Measurements from ENCODE around the gene PAK6.

PAK6 gene

DNA sequence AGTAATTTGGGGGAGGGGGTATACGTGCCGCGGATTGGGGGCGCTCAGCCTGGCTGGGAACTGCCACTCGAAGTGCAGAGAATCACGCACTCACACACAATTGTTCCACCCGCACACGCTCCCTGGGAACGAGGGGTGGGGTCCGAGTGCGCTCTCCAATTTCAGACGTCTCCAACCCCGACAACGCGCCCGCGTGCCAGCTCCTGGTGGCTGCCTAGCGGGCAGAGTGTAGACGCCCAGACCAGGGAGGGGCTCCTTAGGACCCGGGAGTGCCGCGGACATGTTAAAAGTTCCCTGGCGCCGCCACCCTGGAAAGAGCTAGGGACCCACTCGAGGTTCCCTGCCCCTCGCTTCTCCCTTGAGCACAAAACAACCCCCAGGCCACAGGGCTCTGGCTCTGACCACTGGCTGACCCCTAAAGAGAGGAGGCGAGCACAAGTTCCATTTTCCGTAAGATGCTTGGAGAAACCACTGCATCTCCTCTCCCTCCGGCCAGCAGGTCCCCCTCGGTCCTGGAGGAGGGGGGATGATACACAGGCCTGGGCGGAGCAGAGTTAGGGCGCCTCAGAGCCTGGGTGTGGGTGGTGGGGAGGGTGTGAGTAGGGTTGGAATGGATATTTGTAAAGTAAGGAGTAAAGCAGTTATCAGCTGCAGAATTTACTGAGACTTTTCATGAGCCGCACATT is 44.9 kb downstream of the PAK6 start:
- TF ChIP-seq, protein P1, sequence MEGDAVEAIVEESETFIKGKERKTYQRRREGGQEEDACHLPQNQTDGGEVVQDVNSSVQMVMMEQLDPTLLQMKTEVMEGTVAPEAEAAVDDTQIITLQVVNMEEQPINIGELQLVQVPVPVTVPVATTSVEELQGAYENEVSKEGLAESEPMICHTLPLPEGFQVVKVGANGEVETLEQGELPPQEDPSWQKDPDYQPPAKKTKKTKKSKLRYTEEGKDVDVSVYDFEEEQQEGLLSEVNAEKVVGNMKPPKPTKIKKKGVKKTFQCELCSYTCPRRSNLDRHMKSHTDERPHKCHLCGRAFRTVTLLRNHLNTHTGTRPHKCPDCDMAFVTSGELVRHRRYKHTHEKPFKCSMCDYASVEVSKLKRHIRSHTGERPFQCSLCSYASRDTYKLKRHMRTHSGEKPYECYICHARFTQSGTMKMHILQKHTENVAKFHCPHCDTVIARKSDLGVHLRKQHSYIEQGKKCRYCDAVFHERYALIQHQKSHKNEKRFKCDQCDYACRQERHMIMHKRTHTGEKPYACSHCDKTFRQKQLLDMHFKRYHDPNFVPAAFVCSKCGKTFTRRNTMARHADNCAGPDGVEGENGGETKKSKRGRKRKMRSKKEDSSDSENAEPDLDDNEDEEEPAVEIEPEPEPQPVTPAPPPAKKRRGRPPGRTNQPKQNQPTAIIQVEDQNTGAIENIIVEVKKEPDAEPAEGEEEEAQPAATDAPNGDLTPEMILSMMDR (IDR thresholded peaks at IDR 0.05; ENCODE audit: control insufficient read depth, insufficient read depth, low read depth, low read length, missing control alignments): no peak
- DNase-seq (ENCODE audit: low read depth): no peak
- no peak overlapping the region for H3K4me3 ChIP-seq (ENCODE audit: control insufficient read depth, low read depth, low read length)

DNA sequence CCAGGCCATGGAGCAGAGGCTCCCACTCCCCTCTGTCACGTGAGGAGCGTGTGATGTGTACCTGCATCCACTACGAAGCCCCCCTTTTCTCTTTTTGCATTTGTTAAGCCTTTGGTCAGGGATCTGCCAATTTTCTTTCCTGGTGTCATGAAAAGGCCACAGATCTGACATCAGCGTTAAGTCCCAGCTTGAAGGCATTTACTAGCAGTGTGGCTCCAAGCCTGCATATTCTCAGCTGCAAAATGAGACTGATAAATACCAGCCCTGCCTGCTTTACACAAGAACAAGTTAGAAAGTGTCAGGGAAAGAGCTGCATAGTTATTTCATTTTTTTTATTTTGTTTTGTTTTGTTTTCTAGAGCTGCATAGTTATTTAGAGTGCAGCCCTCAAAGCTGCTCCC is 46.3 kb downstream of the PAK6 start:
- TF ChIP-seq, protein P1 (IDR thresholded peaks at IDR 0.05; ENCODE audit: control insufficient read depth, insufficient read depth, low read depth, low read length, missing control alignments): no peak
- no peak for DNase-seq (ENCODE audit: low read depth)
- no peak overlapping the region for H3K4me3 ChIP-seq (ENCODE audit: control insufficient read depth, low read depth, low read length)

DNA sequence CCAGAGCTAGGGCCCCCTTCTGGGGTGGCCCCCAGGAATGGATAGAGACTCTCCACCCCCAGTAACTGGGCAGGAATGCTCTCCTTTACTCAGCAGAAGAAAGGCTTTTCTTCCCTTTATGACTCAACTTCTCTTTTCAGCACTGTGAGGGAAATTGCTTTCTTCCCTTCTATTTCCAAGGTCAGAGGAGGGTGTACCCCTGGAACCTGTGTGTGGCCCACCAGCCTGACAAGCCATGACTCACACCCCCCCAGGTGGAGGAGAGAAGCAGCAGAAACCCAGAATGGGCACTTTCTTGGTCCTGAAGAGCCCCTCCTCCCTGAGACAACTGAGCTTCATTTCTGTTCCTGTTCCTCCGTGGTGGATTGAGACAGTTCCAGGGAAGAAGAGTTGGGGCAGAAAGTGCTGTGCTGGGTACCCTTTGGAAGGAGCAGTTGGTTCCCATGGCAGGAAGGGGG is 46.7 kb downstream of the PAK6 start:
- no peak overlapping the region for H3K4me3 ChIP-seq (ENCODE audit: control insufficient read depth, low read depth, low read length)
- TF ChIP-seq, protein P1 (IDR thresholded peaks at IDR 0.05; ENCODE audit: control insufficient read depth, insufficient read depth, low read depth, low read length, missing control alignments): no peak
- no peak for DNase-seq (ENCODE audit: low read depth)

DNA sequence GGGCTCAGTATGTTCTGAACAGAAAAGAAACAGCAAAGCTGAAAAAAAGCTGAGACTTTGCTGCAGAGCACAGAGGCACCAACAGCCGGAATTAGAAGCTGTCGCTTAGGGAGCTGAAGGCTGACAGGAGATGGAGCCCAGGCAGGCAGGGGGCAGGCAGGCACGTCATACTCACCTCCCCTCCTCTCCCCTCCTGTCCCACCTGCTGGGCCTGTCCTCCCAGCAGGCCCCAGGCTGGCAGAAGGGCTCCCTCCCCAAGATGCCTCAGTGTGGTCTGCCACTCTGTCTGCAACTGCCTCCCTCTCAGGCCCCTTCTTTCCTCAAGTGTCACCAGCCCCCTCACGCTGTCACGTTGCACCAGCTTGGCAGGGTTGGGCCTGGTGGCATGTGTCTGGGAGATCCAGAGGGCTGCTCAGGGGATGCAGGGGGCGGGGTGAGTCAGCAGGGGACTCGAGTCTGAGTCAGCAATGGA is 47.2 kb downstream of the PAK6 start:
- DNase-seq (ENCODE audit: low read depth): no peak
- TF ChIP-seq, protein P1 (IDR thresholded peaks at IDR 0.05; ENCODE audit: control insufficient read depth, insufficient read depth, low read depth, low read length, missing control alignments): no peak
- no peak overlapping the region for H3K4me3 ChIP-seq (ENCODE audit: control insufficient read depth, low read depth, low read length)

DNA sequence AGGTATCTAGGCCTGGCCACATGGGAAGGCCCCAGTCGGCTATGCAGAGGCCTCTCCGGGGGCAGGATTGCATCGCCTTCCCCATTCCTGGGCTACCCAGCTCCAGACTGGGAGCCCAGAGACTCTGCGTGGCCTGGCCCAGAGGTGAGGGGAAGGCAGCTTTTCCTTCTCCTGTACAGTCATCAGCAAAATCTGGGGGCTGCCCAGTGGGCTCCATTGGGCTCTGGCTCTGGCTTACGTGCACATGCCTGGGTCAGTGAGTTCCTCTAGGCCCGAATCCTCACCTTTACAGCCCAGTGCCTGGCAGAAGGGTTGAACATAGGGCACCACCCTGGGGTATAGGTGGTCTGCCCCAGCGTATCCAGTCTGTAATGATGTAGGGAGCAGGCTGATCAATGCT is 47.9 kb downstream of the PAK6 start:
- DNase-seq (ENCODE audit: low read depth): no peak
- TF ChIP-seq, protein P1 (IDR thresholded peaks at IDR 0.05; ENCODE audit: control insufficient read depth, insufficient read depth, low read depth, low read length, missing control alignments): no peak
- H3K4me3 ChIP-seq (ENCODE audit: control insufficient read depth, low read depth, low read length): no peak overlapping the region

DNA sequence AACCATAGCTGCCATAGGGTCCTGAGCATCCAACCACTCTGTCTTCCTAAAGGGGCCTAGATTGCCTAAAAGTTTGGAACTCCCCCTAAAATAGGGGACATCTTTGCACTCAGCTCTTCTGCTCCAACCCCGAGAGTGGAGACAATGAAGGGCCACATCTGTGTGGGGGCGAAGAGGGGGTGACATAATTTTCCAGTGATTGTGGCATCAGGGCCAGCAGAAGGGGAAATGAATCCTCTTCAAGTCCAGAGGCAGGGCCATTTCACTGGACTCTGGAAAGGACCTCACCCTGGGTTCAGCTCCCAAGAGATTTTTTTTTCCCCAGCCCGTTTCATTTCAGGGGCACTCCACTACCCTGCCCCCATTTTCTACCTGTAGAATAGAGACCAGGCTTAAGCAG is 48.6 kb downstream of the PAK6 start:
- H3K4me3 ChIP-seq (ENCODE audit: control insufficient read depth, low read depth, low read length): no peak overlapping the region
- DNase-seq (ENCODE audit: low read depth): no peak
- TF ChIP-seq, protein P1 (IDR thresholded peaks at IDR 0.05; ENCODE audit: control insufficient read depth, insufficient read depth, low read depth, low read length, missing control alignments): no peak

All from AG09309 (cell line).